Subcutaneous abdominal adipose tissue (tissue), 5 donors: ENCODE results near the gene SYNPO.

Experiments used
- H3K27ac ChIP-seq: one replicate; pipeline ENCODE4 v1.7.0; 2013; ENCODE audit warnings: low read depth, mild to moderate bottlenecking, inconsistent platforms, low read length, moderate library complexity
- H3K27me3 ChIP-seq, 5 donors: one replicate each; pipeline ENCODE4 v1.7.0; 2013; ENCODE audit warnings: low read length in 5 of 5, inconsistent platforms in 1 of 5; ENCODE audit not compliant: control insufficient read depth in 5 of 5, insufficient read depth in 4 of 5
- H3K36me3 ChIP-seq, 5 donors: one replicate each; pipeline ENCODE4 v1.7.0; 2013; ENCODE audit warnings: low read length in 5 of 5; ENCODE audit not compliant: control insufficient read depth in 5 of 5, insufficient read depth in 5 of 5
- H3K4me1 ChIP-seq, 5 donors: one replicate each; pipeline ENCODE4 v1.7.0; 2013; ENCODE audit warnings: low read length in 5 of 5, mild to moderate bottlenecking in 3 of 5, moderate library complexity in 1 of 5; ENCODE audit not compliant: control insufficient read depth in 5 of 5, insufficient read depth in 5 of 5
- H3K4me3 ChIP-seq, 5 donors: one replicate each; pipeline ENCODE4 v1.7.0; 2013; ENCODE audit warnings: low read length in 5 of 5, low read depth in 1 of 5
- H3K9ac ChIP-seq, 5 donors: one replicate each; pipeline ENCODE4 v1.7.0; 2013; ENCODE audit warnings: low read length in 5 of 5, mild to moderate bottlenecking in 4 of 5, moderate library complexity in 3 of 5
- H3K9me3 ChIP-seq, 5 donors: one replicate each; pipeline ENCODE4 v1.7.0; 2013; ENCODE audit warnings: low read length in 5 of 5; ENCODE audit not compliant: control insufficient read depth in 5 of 5
- donor health status: healthy.
- donor health status: healthy.
- donor health status: healthy.
- donor health status: healthy.
- donor health status: healthy.

The SYNPO gene

GRCh38 chr5:150661821-150662596 is 21.5 kb downstream of the SYNPO start:
- no peaks in the 10 kb centered on the region for H3K36me3 ChIP-seq
- no peaks in the 10 kb centered on the region for H3K9me3 ChIP-seq
- H3K4me1 ChIP-seq, result peaks cover 7 to 28% (median 21%) of the 10 kb centered on the region in 5 donors
- no peak overlapping the region for H3K4me3 ChIP-seq
- H3K9ac ChIP-seq, result no peak overlapping the region
- no peak overlapping the region for H3K27ac ChIP-seq
- no peaks in the 10 kb centered on the region for H3K27me3 ChIP-seq

DNA sequence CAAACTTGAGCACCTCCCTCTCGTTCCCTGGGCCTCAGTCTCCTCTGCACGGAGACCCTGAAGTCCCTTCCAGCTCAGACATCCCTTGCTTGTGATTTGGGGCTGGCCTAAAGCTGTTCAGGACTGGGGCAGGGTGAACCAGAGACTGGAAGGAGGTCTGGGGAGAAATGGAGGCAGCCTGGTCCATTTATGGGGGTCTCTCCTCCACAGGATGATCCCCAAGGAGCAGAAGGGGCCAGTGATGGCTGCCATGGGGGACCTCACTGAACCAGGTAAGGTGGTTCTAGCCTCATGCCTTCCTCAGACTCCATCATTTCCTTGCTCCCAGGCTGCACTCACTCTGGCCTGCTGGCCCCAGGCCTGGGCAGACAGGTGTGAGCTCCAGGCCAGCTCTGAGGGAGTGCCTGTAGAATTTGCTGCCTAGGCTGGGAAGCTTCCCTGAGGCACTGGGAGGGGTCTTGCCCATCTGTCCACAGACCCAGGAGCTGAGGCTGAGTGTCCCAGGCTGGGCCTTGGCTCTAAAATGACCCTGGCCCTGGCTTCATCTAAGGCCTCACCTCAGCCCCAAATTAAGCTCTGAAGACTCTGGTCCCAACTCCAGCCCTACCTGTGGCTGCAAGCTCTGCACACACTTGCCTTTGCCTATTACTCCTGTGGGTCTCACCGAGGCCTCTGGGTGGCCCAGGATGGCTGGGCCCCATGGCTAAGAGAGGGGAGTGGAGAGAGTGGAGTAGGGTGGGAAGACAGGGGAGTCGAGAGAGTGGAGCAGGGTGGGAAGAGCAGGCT is 22.5 kb downstream of the SYNPO start:
- no peak overlapping the region for H3K27ac ChIP-seq
- peaks cover 5 to 19% (median 12%) of the 10 kb centered on the region in 5 donors for H3K4me1 ChIP-seq
- no peak overlapping the region for H3K9ac ChIP-seq
- H3K9me3 ChIP-seq, result no peaks in the 10 kb centered on the region
- H3K36me3 ChIP-seq, result no peaks in the 10 kb centered on the region
- H3K27me3 ChIP-seq, result no peaks in the 10 kb centered on the region
- H3K4me3 ChIP-seq, result no peak overlapping the region

DNA sequence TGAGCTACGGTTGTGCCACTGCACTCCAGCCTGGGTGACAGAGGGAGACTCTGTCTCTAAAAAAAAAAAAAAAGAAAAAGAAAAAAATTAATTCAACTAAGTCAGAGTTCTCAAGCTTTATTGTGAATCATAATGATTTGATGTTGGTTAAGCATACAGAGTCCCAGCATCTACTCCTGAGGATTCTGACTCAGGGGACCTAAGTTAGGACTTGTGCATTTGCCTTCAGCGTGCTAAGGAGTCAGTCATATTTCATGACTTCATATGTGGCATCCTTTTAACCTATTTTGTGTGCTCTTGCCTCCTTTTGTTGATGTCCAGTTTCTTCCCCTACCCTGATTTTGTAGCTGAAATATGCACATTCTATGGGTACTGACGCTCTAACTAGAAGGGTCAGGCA is 23.5 kb downstream of the SYNPO start:
- Histone ChIP-seq H3K4me1 (peaks cover under 1 to 8% (median 3%) of the 10 kb centered on the region in 5 donors), H3K9ac (no peak overlapping the region), H3K36me3 (no peaks in the 10 kb centered on the region), H3K9me3 (no peaks in the 10 kb centered on the region), H3K27ac (no peak overlapping the region), H3K27me3 (no peaks in the 10 kb centered on the region), H3K4me3 (no peak overlapping the region)

- Histone ChIP-seq H3K4me1 (no peaks in the 10 kb centered on the region), H3K4me3 (no peak overlapping the region)
These were observed 24.6 kb downstream of the SYNPO start for GRCh38 chr5:150665044-150665443.

GRCh38 chr5:150670275-150670947 is 30.0 kb downstream of the SYNPO start:
- Histone ChIP-seq H3K27me3 (peaks cover 0 to 3% (median 0%) of the 10 kb centered on the region in 5 donors), H3K27ac (no peak overlapping the region), H3K9ac (no peak overlapping the region), H3K9me3 (no peaks in the 10 kb centered on the region), H3K36me3 (no peaks in the 10 kb centered on the region), H3K4me3 (no peak overlapping the region), H3K4me1 (peaks cover 0 to 42% (median 35%) of the 10 kb centered on the region in 5 donors)

More at GRCh38 chr5:150665044-150665443, 24.6 kb downstream of the SYNPO start:
- no peak overlapping the region for H3K9ac ChIP-seq
- H3K9me3 ChIP-seq, result no peaks in the 10 kb centered on the region
- H3K36me3 ChIP-seq, result no peaks in the 10 kb centered on the region
- no peak overlapping the region for H3K27ac ChIP-seq
- no peaks in the 10 kb centered on the region for H3K27me3 ChIP-seq

DNA sequence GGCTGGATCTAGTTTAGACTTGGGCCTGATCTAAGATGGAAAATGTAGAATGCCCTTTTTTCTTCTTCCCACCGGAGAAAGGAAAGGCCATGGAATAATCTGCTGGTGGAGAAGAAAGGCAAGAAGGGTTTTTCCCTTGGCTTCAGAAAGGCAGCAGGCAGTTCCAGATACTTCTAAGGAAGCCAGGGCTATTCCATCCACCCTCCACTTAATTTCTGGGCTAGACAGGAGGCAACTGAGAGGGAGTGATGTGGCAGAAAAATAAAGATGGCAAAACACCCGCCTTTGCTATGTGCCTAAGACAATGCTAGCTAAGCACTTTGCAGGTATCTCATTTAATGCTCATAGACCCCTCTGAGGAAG is 30.5 kb downstream of the SYNPO start:
- no peaks in the 10 kb centered on the region for H3K9me3 ChIP-seq
- peaks cover 0 to 3% (median 0%) of the 10 kb centered on the region in 5 donors for H3K27me3 ChIP-seq
- H3K9ac ChIP-seq, result no peak overlapping the region
- H3K27ac ChIP-seq, result no peak overlapping the region
- H3K36me3 ChIP-seq, result no peaks in the 10 kb centered on the region
- H3K4me3 ChIP-seq, result no peak overlapping the region
- H3K4me1 ChIP-seq, result peaks cover 0 to 42% (median 35%) of the 10 kb centered on the region in 5 donors

- Histone ChIP-seq H3K4me1 (peaks cover 0 to 42% (median 35%) of the 10 kb centered on the region in 5 donors), H3K27me3 (peaks cover 0 to 3% (median 0%) of the 10 kb centered on the region in 5 donors), H3K36me3 (no peaks in the 10 kb centered on the region), H3K4me3 (peak overlapping the region; percentile 56 to 80 (median 69)), H3K9ac (peak overlapping the region in 3 of 5 donors; percentile 52 to 62 (median 58)), H3K9me3 (no peaks in the 10 kb centered on the region), H3K27ac (no peak overlapping the region)
These were observed 31.2 kb downstream of the SYNPO start for GRCh38 chr5:150671509-150672236.

GRCh38 chr5:150672237-150672883 is 31.9 kb downstream of the SYNPO start:
- Histone ChIP-seq H3K9ac (peak overlapping the region in 3 of 5 donors; percentile 23 to 63 (median 62)), H3K9me3 (no peaks in the 10 kb centered on the region), H3K4me3 (peak overlapping the region; percentile 65 to 80 (median 69)), H3K36me3 (no peaks in the 10 kb centered on the region), H3K27ac (no peak overlapping the region), H3K27me3 (peaks cover 0 to 3% (median 0%) of the 10 kb centered on the region in 5 donors), H3K4me1 (peaks cover 0 to 42% (median 35%) of the 10 kb centered on the region in 5 donors)

DNA sequence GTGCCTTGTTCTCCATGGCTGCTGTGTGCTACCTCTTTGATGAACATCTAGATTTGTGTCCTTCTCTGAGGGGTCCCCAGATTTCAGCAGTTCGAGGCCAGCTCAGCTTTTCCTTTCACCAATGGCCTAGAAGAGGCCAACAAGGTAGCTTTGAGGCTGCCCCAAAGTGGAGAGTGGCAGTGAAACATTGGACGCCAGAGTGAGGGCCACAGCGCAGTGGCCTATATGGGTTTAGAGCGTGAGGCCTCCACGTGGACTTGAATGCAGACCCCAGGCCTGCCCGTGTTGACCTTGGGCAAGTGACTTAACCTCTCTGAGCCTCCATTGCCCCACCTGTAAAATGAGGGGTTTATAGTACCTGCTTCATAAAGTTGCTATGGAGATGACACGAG is 32.4 kb downstream of the SYNPO start:
- no peaks in the 10 kb centered on the region for H3K36me3 ChIP-seq
- peak overlapping the region; percentile 65 to 80 (median 69) for H3K4me3 ChIP-seq
- peaks cover 0 to 3% (median 0%) of the 10 kb centered on the region in 5 donors for H3K27me3 ChIP-seq
- H3K27ac ChIP-seq, result no peak overlapping the region
- no peak overlapping the region for H3K9ac ChIP-seq
- H3K4me1 ChIP-seq, result peaks cover 0 to 42% (median 35%) of the 10 kb centered on the region in 5 donors
- H3K9me3 ChIP-seq, result no peaks in the 10 kb centered on the region
